ENCODE data around the gene LEMD3. TPM values are rescaled to one million over a fixed set of nuclear protein-coding genes. Genes with fewer than 3 reads are reported as not detected.
A peak's percentile ranks its signal among the peaks of the same experiment; 100 is the strongest.

LEMD3 gene
- total RNA-seq, 2 experiments from 2014 or later: 35.9 to 36.1 TPM

GRCh38 chr12:65171073-65171472 is 1.7 kb downstream of the LEMD3 start:
- peaks cover 25% of the 10 kb centered on the region for H3K36me3 Mint-ChIP-seq (ENCODE audit: low read depth)
- CTCF ChIA-PET: interaction anchor here (1.4 to 5.0 kb wide), 4 partner anchors 11 to 61 kb away, joined by 3 to 44 read pairs (median 10); no protein-coding TSS in a partner anchor
- H3K27me3 Mint-ChIP-seq (ENCODE audit: low read depth): no peaks in the 10 kb centered on the region
- peaks cover 27% of the 10 kb centered on the region for H3K4me1 Mint-ChIP-seq (ENCODE audit: low read depth)
- peak overlapping the region; percentile 88 for H3K27ac Mint-ChIP-seq
- DNase-seq (no peak), ATAC-seq (no peak)
- peak overlapping the region; percentile 99 for H3K4me3 Mint-ChIP-seq
- H3K9me3 Mint-ChIP-seq (ENCODE audit: insufficient read depth): no peaks in the 10 kb centered on the region
- POLR2A ChIA-PET: interaction anchor here (0.7 to 3.7 kb wide), 4 partner anchors 11 to 61 kb away, joined by 3 to 71 read pairs (median 21); no protein-coding TSS in a partner anchor

- ATAC-seq (no peak), DNase-seq (no peak)
- CTCF ChIA-PET: interaction anchor here (1.3 to 5.0 kb wide), 4 partner anchors 8 to 61 kb away, joined by 3 to 44 read pairs (median 10); no protein-coding TSS in a partner anchor
- Mint-ChIP-seq H3K4me3 (peak overlapping the region; percentile 83), H3K27me3 (ENCODE audit: low read depth) (no peaks in the 10 kb centered on the region), H3K27ac (peak overlapping the region; percentile 40), H3K36me3 (ENCODE audit: low read depth) (peaks cover 25% of the 10 kb centered on the region), H3K9me3 (ENCODE audit: insufficient read depth) (no peaks in the 10 kb centered on the region), H3K4me1 (ENCODE audit: low read depth) (peaks cover 27% of the 10 kb centered on the region)
- POLR2A ChIA-PET: interaction anchor here (2.6 to 3.7 kb wide), 2 partner anchors 15 to 60 kb away, joined by 10 to 71 read pairs; no protein-coding TSS in a partner anchor
These were observed 2.5 kb downstream of the LEMD3 start for GRCh38 chr12:65171870-65172269.

- DNase-seq (no peak), ATAC-seq (no peak)
- H3K27ac Mint-ChIP-seq: no peak overlapping the region
- ChIA-PET POLR2A (interaction anchor here (0.6 kb wide), 1 partner anchor 19 kb away, joined by 3 read pairs; no protein-coding TSS in a partner anchor), CTCF (interaction anchor here (1.4 to 1.5 kb wide), 2 partner anchors 19 to 20 kb away, joined by 3 to 4 read pairs; no protein-coding TSS in a partner anchor)
- no peak overlapping the region for H3K4me3 Mint-ChIP-seq
- no peaks in the 10 kb centered on the region for H3K27me3 Mint-ChIP-seq (ENCODE audit: low read depth)
- H3K9me3 Mint-ChIP-seq (ENCODE audit: insufficient read depth): no peaks in the 10 kb centered on the region
- peaks cover 20% of the 10 kb centered on the region for H3K4me1 Mint-ChIP-seq (ENCODE audit: low read depth)
- H3K36me3 Mint-ChIP-seq (ENCODE audit: low read depth): peaks cover 24% of the 10 kb centered on the region
These were observed 6.0 kb downstream of the LEMD3 start for GRCh38 chr12:65175385-65175784.

GRCh38 chr12:65182012-65182739 is 12.8 kb downstream of the LEMD3 start:
- ATAC-seq: no peak
- peaks cover 40% of the 10 kb centered on the region for H3K4me1 Mint-ChIP-seq (ENCODE audit: low read depth)
- DNase-seq: no peak
- ChIA-PET POLR2A (interaction anchor here (5.3 kb wide), 1 partner anchor 12 kb away, joined by 32 read pairs; the partner anchor contains the start of gene LEMD3), CTCF (interaction anchor here (1.7 to 2.8 kb wide), 2 partner anchors 12 to 50 kb away, joined by 7 read pairs; partner anchors contain the start of gene LEMD3)
- no peaks in the 10 kb centered on the region for H3K9me3 Mint-ChIP-seq (ENCODE audit: insufficient read depth)
- no peak overlapping the region for H3K27ac Mint-ChIP-seq
- H3K27me3 Mint-ChIP-seq (ENCODE audit: low read depth): no peaks in the 10 kb centered on the region
- H3K36me3 Mint-ChIP-seq (ENCODE audit: low read depth): peaks cover 50% of the 10 kb centered on the region
- no peak overlapping the region for H3K4me3 Mint-ChIP-seq

GRCh38 chr12:65184176-65184857 is 14.9 kb downstream of the LEMD3 start:
- ChIA-PET CTCF (interaction anchor here (2.0 kb wide), 1 partner anchor 15 kb away, joined by 6 read pairs; the partner anchor contains the start of gene LEMD3), POLR2A (interaction anchor here (5.3 kb wide), 1 partner anchor 15 kb away, joined by 32 read pairs; the partner anchor contains the start of gene LEMD3)
- DNase-seq (no peak), ATAC-seq (no peak)
- Mint-ChIP-seq H3K27me3 (ENCODE audit: low read depth) (no peaks in the 10 kb centered on the region), H3K4me3 (no peak overlapping the region), H3K9me3 (ENCODE audit: insufficient read depth) (no peaks in the 10 kb centered on the region), H3K36me3 (ENCODE audit: low read depth) (peaks cover 64% of the 10 kb centered on the region), H3K27ac (no peak overlapping the region), H3K4me1 (ENCODE audit: low read depth) (peaks cover 60% of the 10 kb centered on the region)

- Mint-ChIP-seq H3K9me3 (ENCODE audit: insufficient read depth) (no peaks in the 10 kb centered on the region), H3K4me1 (ENCODE audit: low read depth) (peaks cover 66% of the 10 kb centered on the region), H3K27me3 (ENCODE audit: low read depth) (no peaks in the 10 kb centered on the region), H3K27ac (no peak overlapping the region), H3K36me3 (ENCODE audit: low read depth) (peaks cover 68% of the 10 kb centered on the region), H3K4me3 (no peak overlapping the region)
- ATAC-seq (no peak), DNase-seq (no peak)
- ChIA-PET CTCF (interaction anchor here (2.0 to 2.2 kb wide), 2 partner anchors 12 to 16 kb away, joined by 6 to 8 read pairs; partner anchors contain the start of gene LEMD3), POLR2A (no interaction called here)
These were observed 15.5 kb downstream of the LEMD3 start for GRCh38 chr12:65184858-65185229.

GRCh38 chr12:65187665-65188064 is 18.3 kb downstream of the LEMD3 start:
- POLR2A ChIA-PET: interaction anchor here (1.7 kb wide), 1 partner anchor 18 kb away, joined by 4 read pairs; the partner anchor contains the start of gene LEMD3
- CTCF ChIA-PET: interaction anchor here (0.7 to 1.5 kb wide), 2 partner anchors 9 to 1409 kb away, joined by 3 to 7 read pairs; no protein-coding TSS in a partner anchor
- ATAC-seq: no peak
- H3K27me3 Mint-ChIP-seq (ENCODE audit: low read depth): no peaks in the 10 kb centered on the region
- no peaks in the 10 kb centered on the region for H3K9me3 Mint-ChIP-seq (ENCODE audit: insufficient read depth)
- no peak overlapping the region for H3K4me3 Mint-ChIP-seq
- DNase-seq: no peak
- H3K27ac Mint-ChIP-seq: no peak overlapping the region
- peaks cover 69% of the 10 kb centered on the region for H3K4me1 Mint-ChIP-seq (ENCODE audit: low read depth)
- H3K36me3 Mint-ChIP-seq (ENCODE audit: low read depth): peaks cover 72% of the 10 kb centered on the region

- ATAC-seq (no peak), DNase-seq (no peak)
- Mint-ChIP-seq H3K36me3 (ENCODE audit: low read depth) (peaks cover 76% of the 10 kb centered on the region), H3K4me3 (no peak overlapping the region), H3K9me3 (ENCODE audit: insufficient read depth) (no peaks in the 10 kb centered on the region), H3K27ac (no peak overlapping the region), H3K27me3 (ENCODE audit: low read depth) (no peaks in the 10 kb centered on the region), H3K4me1 (ENCODE audit: low read depth) (peaks cover 71% of the 10 kb centered on the region)
- ChIA-PET CTCF (no interaction called here), POLR2A (interaction anchor here (1.7 kb wide), 1 partner anchor 19 kb away, joined by 4 read pairs; the partner anchor contains the start of gene LEMD3)
These were observed 18.9 kb downstream of the LEMD3 start for GRCh38 chr12:65188179-65188701.

- Mint-ChIP-seq H3K27me3 (ENCODE audit: low read depth) (no peaks in the 10 kb centered on the region), H3K4me1 (ENCODE audit: low read depth) (peaks cover 69% of the 10 kb centered on the region), H3K9me3 (ENCODE audit: insufficient read depth) (peaks cover 3% of the 10 kb centered on the region), H3K36me3 (ENCODE audit: low read depth) (peaks cover 76% of the 10 kb centered on the region), H3K4me3 (no peak overlapping the region), H3K27ac (no peak overlapping the region)
- ChIA-PET CTCF (no interaction called here), POLR2A (interaction anchor here (0.5 to 1.7 kb wide), 2 partner anchors 20 to 27 kb away, joined by 3 to 4 read pairs; partner anchors contain the start of gene LEMD3)
- ATAC-seq: peak; percentile 61
- no peak for DNase-seq
These were observed 19.8 kb downstream of the LEMD3 start for GRCh38 chr12:65189028-65189718.

- H3K36me3 Mint-ChIP-seq (ENCODE audit: low read depth): peaks cover 79% of the 10 kb centered on the region
- no peak for ATAC-seq
- ChIA-PET POLR2A (interaction anchor here (1.9 kb wide), 1 partner anchor 24 kb away, joined by 6 read pairs; the partner anchor contains the start of gene LEMD3), CTCF (interaction anchor here (0.8 to 1.4 kb wide), 2 partner anchors 10 to 39 kb away, joined by 3 to 4 read pairs; no protein-coding TSS in a partner anchor)
- no peaks in the 10 kb centered on the region for H3K27me3 Mint-ChIP-seq (ENCODE audit: low read depth)
- H3K4me3 Mint-ChIP-seq: no peak overlapping the region
- DNase-seq: no peak
- H3K27ac Mint-ChIP-seq: peak overlapping the region; percentile 15
- H3K4me1 Mint-ChIP-seq (ENCODE audit: low read depth): peaks cover 80% of the 10 kb centered on the region
- H3K9me3 Mint-ChIP-seq (ENCODE audit: insufficient read depth): peaks cover 22% of the 10 kb centered on the region
These were observed 23.7 kb downstream of the LEMD3 start for GRCh38 chr12:65192963-65193516.
